RKO (cell line): ENCODE results near the gene FAM124A.

ENCODE experiments used
- DNase-seq: peaks from one replicate; pipeline ENCODE4 v3.0.0-alpha.2; 2016; ENCODE audit warnings: low spot score

Gene FAM124A

GRCh38 chr13:51243832-51244231 is 21.6 kb downstream of the FAM124A start:
- no peak for DNase-seq

DNA sequence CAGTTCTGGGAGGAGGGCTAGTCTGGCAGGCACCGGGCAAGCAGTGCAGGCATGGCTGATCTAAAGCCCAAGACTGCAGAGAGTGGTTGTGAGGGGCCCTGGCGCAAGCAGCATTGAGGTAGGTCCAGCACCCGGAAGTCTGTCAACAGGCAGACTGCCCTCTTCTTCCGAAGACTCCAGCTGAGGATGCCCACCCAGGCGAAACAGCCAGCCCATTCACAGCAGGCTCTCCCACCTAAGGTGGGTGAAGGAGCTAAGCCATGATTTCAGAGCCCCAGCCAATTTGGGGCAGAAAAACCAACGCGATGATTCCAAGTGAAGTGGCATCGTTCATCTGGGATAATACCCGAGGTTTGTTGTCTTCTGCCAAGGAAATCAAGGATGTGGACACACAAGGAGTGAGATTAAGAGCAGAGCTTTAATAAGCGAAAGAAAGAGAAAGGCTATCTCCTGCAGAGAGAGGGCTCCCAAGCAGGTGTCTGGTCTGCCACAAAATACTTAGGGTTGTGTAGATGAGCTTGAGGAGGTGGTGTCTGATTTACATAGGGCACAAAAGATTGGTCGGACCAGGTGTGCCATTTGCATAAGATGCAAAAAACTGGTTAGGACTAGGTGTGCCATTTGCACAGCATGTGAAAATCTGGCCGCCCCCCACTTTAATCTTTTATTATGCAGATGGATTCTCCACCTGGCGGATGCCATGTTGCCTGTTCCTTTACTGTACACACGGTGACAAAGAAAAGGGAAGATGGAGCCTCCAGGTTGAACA is 22.6 kb downstream of the FAM124A start:
- DNase-seq, result no peak

DNA sequence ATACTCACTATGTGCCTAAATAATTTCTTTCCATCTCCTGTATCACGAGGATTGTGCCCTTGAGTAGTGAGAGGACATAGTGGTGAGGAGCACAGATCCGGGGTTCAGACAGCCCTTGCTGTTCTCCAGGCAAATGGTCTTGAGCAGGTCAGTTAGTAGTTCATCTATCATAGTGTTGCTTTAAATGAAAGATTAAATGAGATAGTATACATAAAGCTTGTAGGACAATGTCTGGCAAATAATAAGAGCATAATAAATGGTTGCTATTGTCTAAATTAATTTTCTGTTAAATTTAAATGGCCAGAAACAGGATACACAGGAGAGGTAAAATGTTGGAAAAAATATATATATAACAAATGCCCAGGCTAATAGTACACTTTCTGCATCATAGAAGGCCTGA is 23.4 kb downstream of the FAM124A start:
- no peak for DNase-seq

GRCh38 chr13:51246025-51246417 is 23.8 kb downstream of the FAM124A start:
- no peak for DNase-seq

DNA sequence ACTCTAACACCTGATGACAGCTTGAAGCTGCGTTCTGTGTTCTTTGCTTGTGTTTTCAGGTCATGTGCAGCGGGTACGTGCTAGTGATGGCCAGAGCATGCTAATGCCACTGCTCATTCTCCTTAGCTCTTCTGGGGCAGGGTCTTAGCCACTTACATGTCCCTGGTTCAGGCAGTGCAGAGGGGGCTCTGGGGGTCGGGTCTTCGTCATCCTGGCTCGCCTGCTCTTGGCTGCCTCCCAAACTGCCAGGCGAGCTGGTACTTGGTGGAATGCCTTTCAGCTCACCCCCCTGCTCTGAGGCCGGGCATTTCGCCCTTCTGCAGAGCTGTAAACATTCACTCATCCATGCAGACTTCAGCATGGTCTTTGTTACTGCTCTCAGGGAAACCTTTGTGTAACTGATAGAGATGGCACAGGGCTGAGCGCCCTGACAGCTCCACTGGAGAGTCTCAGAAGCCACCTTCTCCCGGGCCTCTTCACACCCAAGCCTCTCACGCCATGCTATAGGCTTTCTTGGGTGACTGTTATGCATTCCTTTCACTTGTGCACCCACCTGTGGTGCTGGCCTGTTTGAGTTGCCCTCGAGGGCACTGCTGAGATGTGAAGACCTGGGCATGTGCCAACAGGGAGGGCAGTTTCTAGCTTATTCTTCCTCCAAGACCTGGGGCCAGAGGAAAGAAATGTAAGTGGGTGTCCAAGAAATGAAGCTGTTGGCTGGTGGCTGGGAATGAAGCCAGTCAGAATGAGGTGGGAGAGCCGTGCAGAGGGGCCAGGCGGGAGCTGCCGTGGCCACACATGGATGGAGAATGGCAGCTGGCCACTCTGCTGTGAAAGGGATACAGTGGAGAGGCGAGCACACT is 24.4 kb downstream of the FAM124A start:
- no peak for DNase-seq

GRCh38 chr13:51249255-51249654 is 27.1 kb downstream of the FAM124A start:
- DNase-seq, result no peak

DNA sequence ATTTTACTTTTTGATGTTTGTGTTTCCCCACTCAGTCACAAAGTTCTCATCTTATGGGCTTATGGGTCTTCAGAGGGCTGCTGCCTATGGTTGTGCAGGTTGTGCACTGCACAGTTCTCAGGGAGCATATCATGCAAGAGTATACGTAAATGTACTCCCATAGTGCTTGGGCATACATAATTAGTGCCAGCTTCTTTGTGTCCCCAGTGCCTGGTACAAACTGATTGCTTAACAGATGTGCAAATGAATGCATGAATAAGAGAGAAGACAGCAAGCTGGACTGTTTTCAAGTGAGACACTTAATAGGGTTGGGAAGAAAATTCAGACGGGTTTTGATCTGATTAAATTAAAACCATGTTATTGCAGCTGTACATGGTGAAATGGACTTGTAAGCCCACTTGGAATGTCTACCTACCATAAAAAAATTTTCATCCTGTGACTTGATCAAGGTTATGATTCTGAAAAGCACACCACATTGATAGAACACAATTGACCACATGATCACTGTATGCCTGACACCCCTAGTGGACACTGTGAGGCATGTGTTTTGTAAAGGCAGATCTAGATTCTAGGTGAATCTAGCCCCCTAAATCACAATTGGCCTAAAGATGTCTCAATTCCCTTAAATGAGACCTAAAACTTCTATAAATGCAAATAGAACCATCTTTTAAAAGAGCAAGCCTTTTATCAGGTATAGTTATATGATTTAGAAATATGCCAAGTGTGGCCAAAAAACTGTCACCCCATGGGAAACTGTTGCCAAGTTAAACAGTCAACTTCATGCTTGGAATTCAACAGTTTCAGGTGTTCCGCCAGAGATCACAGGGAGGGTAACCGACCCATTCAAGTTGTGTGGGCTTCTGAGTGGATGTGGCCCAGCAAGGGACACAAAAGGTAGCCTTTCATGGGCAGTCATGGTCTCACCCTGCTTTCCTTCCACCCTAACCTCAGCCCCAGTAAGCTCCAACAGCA is 27.9 kb downstream of the FAM124A start:
- DNase-seq, result peak; percentile 18

DNA sequence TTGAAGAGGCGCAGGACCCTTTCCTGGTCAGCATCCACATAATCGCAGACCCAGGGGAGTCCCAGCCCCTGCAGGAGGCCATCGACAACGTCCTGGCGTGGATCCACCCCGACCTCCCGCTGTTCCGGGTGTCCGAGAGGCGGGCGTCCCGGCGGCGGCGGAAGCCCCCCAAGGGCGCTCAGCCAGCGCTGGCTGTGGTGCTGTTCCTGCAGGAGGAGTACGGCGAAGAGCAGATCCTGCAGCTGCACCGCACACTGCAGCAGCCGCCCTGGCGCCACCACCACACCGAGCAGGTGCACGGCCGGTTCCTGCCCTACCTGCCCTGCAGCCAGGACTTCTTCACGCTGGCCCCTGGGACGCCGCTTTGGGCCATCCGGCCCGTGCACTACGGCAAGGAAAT is 29.3 kb downstream of the FAM124A start:
- no peak for DNase-seq

GRCh38 chr13:51252954-51253532 is 30.8 kb downstream of the FAM124A start:
- DNase-seq, result no peak

- no peak for DNase-seq
Observed at GRCh38 chr13:51255556-51255955, 33.4 kb downstream of the FAM124A start.

GRCh38 chr13:51257187-51257586 is 35.0 kb downstream of the FAM124A start:
- no peak for DNase-seq

- no peak for DNase-seq
Observed at GRCh38 chr13:51258612-51259548, 36.7 kb downstream of the FAM124A start.

DNA sequence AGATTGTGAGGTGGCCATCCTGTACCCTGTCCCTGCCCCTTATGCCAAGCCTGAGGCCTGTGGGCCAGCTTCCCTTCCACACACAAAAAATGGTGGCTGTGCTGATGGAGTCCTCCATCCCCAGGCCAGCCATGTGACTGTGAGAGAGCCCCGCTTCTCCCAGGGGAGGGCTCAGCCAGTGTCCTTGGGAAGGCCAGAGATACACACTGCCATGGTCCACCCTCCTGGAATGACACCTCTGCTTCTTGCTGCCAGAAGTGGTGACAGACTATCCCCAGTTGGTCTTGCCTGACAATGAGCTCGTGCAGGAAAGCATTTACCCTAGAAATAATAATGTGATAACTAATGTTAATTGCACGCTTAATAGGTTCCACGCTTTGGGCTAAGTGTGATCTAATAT is 38.0 kb downstream of the FAM124A start:
- no peak for DNase-seq

- DNase-seq, result no peak
Observed at GRCh38 chr13:51261610-51262249, 39.5 kb downstream of the FAM124A start.

DNA sequence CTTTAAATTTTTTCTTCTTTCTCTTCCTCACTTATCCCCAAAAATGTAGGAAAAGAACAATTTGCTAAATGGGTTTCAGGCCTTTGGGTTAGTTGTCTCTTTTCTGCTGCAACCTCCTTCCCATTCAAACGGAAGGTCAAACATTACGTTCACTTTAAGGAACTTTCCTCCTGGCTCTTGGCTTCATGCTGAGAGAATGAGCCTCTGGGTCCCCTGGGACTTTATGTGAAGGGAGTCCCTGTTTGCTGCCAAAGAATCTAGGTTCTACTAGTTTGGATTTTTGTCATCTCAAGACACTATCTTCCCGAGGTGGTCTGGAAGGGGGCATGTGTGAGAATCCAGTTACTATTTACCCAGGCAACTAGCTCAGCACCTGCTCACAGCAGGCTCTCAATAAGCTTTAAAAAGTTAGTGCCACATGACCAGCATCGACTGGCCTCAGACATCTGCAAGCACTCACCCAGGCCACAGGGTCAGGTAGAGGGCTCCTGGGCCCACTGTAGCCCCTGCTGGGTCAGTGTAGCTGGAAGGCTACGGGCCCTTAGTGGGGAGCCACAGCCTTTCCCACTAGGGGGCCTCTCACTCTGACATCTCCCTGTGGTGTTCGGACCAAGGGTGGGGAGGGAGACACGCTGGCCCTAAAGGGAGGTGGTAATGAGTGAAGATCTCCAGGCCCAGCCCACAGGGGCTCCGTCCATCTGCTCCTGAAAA is 40.5 kb downstream of the FAM124A start:
- DNase-seq, result no peak

DNA sequence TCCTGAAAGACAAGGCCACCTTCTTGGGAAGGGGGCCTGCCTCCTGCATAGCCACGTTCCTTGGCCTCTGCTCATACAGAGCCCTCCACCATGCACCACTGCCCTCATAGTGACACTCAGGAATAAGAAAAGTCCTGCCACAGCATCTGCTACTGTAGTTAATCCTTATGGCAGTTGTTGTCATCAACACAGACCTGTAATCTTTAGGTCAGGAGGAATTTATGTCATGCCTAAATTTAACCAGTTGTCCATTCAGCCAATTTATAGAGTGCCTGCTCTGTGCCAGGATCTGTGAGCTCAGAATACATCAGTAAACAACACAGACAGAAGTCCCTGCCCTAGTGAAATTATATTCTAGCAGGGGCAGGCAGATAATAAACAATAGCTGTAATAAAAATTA is 44.4 kb downstream of the FAM124A start:
- DNase-seq, result no peak

DNA sequence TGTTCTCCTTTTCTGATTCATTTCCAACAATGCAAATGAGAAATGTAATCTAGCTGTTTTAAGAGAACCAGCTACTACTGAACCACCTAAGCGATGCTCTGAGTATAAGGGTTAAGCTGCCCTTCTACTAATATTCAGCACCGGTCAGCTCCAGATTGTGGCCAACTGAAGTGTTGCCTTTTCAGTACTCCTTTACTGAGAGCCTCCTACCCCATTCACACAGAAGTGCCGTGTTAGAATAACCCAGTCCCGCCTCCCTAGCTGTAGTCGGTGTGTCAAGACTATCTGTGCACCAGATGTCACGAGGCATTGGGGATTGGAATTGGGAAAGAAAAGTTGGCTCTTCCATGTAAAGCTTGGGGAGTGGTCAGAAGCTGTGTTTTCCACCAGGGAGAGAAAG is 45.4 kb downstream of the FAM124A start:
- no peak for DNase-seq

GRCh38 chr13:51269039-51269438 is 46.8 kb downstream of the FAM124A start:
- DNase-seq, result no peak

- DNase-seq, result no peak
Observed at GRCh38 chr13:51270623-51271415, 48.6 kb downstream of the FAM124A start.
